Endothelial cell of umbilical vein (primary cell): ENCODE results near the gene BCL11B.

Experiments used
- CTCF ChIP-seq, 2 donors: IDR thresholded peaks; 1 replicate in 1 of 2; 2 replicates in 1 of 2; pipeline ENCODE4 v1.5.1; 2011; ENCODE audit warnings: low read length in 2 of 2, mild to moderate bottlenecking in 2 of 2, moderate library complexity in 2 of 2, control low read depth in 1 of 2, inconsistent platforms in 1 of 2, low read depth in 1 of 2; ENCODE audit not compliant: insufficient read depth in 1 of 2; ENCODE audit errors: extremely low read depth in 1 of 2
- EZH2 ChIP-seq: IDR thresholded peaks from 2 replicates; pipeline ENCODE4 v1.6.1; 2012; ENCODE audit warnings: borderline replicate concordance, low read depth, mild to moderate bottlenecking, moderate library complexity, low read length, inconsistent platforms; ENCODE audit not compliant: severe bottlenecking
- JUN ChIP-seq: IDR thresholded peaks from 2 replicates; pipeline ENCODE4 v1.6.1; 2011; ENCODE audit warnings: borderline replicate concordance, low read depth; ENCODE audit not compliant: insufficient read length, insufficient read depth
- POLR2A ChIP-seq: IDR thresholded peaks from 2 replicates; pipeline ENCODE4 v1.6.1; 2012; ENCODE audit warnings: low read depth, mild to moderate bottlenecking, control low read depth, low read length

- no peak for TF ChIP-seq CTCF (IDR thresholded peaks at IDR 0.05; ENCODE audit: extremely low read depth in 1 of 2, insufficient read depth in 1 of 2, low read depth in 1 of 2, low read length in 2 of 2)
- no peak for TF ChIP-seq JUN
- no peak for TF ChIP-seq POLR2A
- no peak for TF ChIP-seq EZH2
Measured at GRCh38 chr14:99179946-99180345, 92.1 kb downstream of the BCL11B start.
